HG03571 (cell line): ENCODE data around the gene PPP5C.
"Not testable (repeated sequence)": the region's sequence is repeated elsewhere in the genome, so short reads cannot be mapped to it uniquely, and the experiment has no call there.

ENCODE experiments used
- ATAC-seq: cut with Tn5 transposase; IDR thresholded peaks from one replicate; pipeline ENCODE4 v1.9.1; 2021; ENCODE audit not compliant: unreplicated experiment

The PPP5C gene

DNA sequence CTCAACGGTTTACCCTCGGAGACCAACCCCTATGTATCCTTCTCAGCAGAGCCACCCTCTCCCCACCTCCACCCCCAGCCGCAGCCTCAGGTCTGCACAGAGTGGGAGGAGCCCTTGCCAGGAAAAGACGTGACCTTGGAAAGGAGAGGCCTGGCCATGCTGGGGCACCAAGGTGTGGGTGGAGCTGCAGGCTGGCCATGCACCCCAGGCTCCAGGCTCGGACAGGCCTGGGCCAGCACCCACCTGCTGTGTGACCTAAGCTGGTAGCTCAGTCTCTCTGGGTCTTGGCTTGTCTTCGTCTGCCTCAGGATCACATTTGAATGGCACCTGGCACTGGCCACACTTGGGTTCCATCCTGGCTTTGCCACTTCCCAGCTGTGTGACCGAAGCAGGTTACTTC lies 37.0 kb downstream of the PPP5C start:
- no peak for ATAC-seq

DNA sequence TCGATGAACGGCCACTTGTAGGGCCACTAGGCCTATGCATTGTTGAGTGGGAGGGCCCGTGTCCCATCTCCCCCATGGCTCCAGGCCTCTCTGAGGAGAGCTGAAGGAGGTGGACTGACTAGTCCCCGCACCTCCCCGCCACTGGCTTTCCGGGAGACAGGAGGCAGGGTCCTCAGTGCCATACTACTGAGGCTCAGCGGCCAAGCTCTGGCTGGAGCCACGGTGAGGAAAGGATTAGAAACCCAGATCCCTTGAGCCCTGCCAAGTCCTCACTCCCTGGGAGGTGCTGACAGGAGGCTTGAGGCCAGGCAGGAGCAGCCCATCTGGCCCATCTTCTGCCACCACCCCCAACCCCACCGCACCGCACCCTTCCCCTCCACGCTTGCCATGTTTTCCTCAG lies 37.5 kb downstream of the PPP5C start:
- ATAC-seq: no peak

GRCh38 chr19:46385636-46386035 lies 38.7 kb downstream of the PPP5C start:
- no peak for ATAC-seq

- no peak for ATAC-seq
These were observed 39.3 kb downstream of the PPP5C start for GRCh38 chr19:46386151-46386550.

DNA sequence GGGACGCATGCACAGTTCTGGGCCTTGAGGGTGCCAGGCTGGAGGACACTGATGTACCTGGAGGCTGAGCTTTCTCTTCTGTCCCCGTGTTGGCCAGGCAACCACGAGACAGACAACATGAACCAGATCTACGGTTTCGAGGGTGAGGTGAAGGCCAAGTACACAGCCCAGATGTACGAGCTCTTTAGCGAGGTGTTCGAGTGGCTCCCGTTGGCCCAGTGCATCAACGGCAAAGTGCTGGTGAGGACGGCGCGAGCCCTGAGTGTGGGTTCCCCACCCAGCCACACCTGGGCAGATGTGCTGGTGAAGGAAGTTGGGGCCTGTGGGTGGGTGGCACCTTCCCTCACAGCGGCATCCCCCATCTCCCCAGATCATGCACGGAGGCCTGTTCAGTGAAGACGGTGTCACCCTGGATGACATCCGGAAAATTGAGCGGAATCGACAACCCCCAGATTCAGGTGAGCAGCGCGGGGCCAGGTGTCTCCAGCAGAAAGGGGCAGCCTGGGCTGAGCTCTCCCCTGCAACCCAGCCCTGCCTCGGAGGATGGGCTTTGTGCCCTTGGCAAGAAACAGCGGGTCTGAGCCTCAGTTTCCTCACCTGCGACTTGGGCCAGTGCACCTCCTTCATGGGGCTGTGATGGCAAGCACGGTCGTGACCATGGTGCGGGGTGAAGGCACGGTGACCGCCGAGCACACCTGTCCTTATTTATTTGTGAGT lies 40.3 kb downstream of the PPP5C start:
- ATAC-seq: no peak

DNA sequence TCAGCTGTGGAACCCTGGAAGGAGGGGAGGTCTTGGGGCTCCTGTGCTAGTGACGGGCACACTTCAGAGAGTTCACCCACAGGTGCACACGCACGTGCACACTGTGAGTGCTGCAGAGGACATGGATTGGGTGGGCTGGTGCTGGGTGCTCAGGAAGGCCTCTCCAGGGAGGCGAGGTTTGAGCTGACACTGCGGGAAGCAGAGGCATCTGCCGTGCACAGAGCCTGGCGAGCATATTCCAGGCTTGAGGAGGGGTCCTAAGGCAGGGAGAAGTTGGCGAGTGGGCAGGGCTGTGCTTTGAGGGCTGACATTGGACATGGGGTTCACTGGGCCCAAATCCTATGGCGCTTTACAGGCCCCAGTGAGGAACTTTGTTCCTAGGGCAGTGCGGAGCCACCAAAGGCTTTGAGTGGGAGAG lies 40.8 kb downstream of the PPP5C start:
- no peak for ATAC-seq

- ATAC-seq: no peak
These were observed 41.6 kb downstream of the PPP5C start for GRCh38 chr19:46388311-46389095.

GRCh38 chr19:46390121-46390858 lies 43.4 kb downstream of the PPP5C start:
- ATAC-seq: no peak

DNA sequence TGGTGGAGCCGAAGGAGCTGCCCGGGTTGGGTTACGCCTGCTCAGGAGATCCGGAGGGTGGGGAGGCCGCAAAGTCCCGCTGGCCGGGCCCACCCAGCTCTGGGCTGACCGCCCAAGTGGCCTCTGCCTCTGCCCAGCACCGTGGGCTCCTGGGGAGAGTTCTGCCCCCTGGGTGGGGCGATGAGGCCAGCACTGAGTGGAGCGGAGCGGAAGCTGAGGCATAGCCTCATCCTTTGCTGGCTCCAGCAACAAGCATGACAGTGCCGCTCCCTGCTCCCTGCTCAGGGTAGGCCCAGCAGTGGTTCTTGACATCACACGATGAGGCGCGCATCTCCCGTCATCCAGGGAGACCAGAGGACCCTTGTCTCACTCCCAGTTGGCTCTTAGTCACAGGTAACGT lies 44.0 kb downstream of the PPP5C start:
- ATAC-seq: no peak

DNA sequence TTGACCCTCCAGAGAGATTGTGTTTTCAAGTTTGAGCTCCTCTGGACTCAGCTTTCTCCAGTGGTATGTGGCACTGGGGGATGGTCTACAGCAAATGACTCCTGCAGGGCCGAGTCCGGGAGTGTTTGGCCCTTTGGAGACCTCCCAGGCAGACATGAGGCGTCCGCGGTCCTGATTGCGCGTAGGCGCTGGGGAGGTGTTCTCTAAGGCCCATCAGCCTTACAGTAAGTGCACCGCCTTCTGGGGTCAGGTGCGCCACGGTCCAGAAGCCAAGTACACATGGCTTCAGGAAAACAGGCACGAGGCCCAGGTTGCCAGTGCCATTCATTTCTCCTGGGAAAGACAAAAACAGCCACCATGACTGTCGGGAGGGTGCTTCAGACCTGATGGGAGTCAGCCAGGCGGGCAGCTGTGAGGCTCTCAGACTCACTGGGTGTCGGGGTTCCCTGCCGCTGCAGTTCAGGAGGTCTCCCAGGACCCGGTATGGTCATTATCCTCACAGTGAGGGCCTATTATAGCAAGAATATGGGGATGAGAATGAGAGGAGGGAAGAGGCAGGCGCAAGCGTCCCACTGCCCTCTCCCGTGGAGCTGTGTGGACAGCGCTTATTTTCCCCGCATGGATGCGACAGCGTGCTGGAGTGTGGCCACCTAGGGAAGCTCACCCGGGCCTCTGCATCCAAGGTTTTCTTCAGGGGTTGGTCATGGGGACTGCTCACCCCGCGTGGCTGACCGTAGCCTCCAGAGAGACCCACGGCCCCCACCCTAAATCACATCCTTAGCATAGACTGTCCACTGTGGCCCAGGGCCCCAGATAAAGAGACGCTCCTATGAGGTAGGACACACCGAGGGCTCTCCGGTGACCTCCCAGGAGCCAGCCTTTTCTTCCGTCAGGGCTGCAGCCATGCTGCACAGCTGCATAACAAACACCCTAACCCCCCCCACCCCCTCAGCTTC lies 44.7 kb downstream of the PPP5C start:
- no peak for ATAC-seq

DNA sequence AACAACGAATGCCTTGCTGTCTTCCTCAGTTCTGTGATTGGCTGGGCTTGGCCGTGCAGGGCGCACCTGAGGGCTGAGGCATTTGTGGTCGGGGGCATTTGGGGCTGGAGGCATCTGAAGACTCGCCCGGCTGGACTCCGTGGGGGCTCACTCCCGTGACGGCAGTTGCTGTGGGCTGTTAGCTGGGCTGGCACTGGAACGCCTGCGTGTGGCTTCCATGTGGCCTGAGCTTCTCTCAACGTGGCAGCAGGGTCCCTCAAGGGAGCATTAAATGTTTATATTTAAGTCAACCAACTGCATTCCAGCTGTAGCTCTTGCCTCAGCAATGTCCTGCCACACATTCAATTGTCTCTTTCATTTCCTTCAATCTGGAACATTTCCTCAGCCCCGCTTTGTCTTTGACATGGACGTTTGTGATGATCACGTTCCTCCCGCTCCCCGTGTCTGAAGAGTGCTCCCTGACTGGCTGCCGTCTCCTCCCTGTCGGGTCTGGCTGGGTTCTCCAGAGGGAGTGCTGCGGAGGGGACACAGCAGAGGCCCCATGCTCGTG lies 45.4 kb downstream of the PPP5C start:
- ATAC-seq: no peak

- ATAC-seq: no peak
These were observed 46.0 kb downstream of the PPP5C start for GRCh38 chr19:46392837-46393236.

- no peak for ATAC-seq
These were observed 46.8 kb downstream of the PPP5C start for GRCh38 chr19:46393456-46394401.

DNA sequence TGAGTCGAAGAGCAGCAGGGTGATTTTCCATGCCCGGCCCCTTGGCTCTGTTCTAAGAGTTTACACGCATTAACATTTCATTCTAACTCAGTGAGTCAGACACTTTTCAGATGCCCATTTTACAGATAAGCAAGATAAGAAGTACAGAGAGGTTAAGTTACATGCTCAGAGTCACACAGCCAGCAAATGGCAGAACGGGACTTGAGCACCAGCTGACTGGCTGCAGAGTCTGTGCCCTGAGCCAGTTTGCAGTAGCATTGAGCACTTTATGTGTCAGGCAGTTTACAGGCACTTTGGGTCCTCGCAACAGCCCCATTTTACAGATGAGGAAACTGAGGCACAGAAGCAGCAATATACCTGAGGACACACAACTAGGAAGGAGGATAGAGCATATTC lies 47.5 kb downstream of the PPP5C start:
- ATAC-seq: no peak

DNA sequence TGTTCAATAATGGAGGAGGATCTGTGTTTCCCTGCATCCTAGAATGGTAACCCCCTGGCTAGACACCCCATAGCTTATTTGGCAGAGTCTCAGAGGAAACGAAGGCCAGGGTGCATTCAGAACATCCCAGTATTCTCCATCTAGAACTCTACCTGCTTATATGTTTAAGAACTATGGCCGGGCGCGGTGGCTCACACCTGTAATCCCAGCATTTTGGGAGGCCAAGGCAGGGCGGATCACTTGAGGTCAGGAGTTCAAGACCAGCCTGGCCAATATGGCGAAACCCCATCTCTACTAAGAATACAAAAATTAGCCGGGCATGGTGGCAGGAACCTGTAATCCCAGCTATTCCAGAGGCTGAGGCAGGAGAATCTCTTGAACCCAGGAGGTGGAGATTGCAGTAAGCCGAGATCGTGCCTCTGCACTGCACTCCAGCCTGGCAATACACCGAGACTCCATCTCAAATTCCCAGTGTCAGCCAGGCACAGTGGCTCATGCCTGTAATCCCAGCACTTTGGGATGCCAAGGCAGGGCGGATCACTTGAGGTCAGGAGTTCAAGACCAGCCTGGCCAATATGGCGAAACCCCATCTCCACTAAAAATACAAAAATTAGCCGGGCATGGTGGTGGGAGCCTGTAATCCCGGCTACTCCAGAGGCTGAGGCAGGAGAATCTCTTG lies 51.1 kb downstream of the PPP5C start:
- ATAC-seq: not testable (repeated sequence)

DNA sequence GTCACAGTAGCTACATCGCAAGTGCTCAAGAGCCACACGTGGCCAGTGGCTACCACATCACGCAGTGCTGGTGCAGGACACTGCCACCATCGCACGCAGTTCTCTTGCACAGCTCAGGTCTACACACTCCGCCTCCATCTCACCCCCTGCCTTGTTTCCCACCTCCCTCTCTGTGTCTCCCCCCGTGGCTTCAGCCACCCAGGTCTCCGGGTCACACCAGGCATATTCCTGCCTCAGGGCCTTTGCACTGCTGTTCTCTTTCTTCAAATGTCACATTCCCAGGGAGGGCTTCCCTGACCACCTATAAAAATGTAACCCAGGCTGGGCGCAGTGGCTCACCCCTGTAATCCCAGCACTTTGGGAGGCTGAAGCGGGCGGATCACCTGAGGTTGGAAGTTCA lies 55.8 kb downstream of the PPP5C start:
- ATAC-seq: no peak

GRCh38 chr19:46404055-46404752 lies 57.3 kb downstream of the PPP5C start:
- ATAC-seq: no peak
